Neural cell (in vitro differentiated cells): ENCODE measurements around the gene ASIC4.

Source experiments
- EP300 ChIP-seq: fragments of 450-650 bp; conservative IDR thresholded peaks from 2 replicates; pipeline ENCODE4 v1.6.1; 2014; ENCODE audit warnings: antibody characterized with exemption, mild to moderate bottlenecking, moderate library complexity; ENCODE audit not compliant: poor library complexity, severe bottlenecking
- POLR2AphosphoS5 ChIP-seq: IDR thresholded peaks from 2 replicates; pipeline ENCODE4 v1.6.1; 2012
- RAD21 ChIP-seq: fragments of 450-650 bp; conservative IDR thresholded peaks from 2 replicates; pipeline ENCODE4 v1.6.1; 2014; ENCODE audit warnings: antibody characterized with exemption, mild to moderate bottlenecking, moderate library complexity
- TF ChIP-seq, protein P1 (sequence below): fragments of 450-650 bp; IDR thresholded peaks from 2 replicates; pipeline ENCODE4 v1.5.1; 2014; ENCODE audit warnings: antibody characterized with exemption, mild to moderate bottlenecking, moderate library complexity; ENCODE audit not compliant: poor library complexity, severe bottlenecking

DNA sequence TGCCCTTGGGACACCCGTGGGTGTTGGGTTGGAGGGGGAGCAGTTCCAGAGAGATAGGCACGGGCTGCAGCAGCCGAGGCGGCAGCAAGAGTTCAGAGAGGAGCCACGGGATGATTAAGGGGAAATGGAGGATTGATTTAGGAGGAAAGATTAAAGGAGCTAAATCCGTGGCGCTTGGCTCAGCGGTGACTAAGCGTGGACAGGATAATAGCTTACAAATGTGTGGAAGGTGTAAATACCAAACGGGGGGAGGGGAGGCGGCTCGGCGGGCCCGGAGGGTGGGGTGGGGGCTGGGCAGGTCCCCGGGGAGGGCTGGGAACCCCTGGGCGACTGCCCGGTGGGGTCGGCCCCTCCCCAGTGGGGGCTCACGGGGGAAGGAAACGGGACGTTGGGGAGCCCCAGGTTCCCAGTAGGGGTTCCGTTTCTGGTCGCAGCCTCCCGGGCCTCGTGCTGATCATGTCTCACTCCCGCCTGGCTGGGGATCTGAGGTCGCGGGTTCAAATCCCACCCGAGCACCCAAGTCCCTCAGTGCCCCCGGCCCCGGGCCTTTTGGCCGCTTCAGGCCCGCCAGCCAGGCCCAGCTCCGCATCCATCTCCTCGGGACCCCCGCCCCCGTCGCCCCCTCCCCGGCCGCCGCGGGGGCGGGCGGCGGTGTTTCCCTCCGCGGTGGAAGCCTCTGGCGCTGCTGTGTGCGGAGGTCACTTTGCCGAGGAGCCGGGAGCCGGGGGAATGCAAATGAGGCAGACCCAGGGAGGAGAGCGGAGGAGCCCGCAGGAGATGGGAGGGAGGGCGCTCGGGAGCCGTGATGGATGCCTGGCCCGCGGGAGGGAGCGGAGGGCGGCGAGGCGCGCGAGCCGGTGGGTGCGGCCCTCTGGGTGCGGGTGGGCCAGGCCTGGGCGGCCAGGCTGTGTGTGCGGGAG lies 8.1 kb downstream of the ASIC4 start:
- TF ChIP-seq, protein P1, sequence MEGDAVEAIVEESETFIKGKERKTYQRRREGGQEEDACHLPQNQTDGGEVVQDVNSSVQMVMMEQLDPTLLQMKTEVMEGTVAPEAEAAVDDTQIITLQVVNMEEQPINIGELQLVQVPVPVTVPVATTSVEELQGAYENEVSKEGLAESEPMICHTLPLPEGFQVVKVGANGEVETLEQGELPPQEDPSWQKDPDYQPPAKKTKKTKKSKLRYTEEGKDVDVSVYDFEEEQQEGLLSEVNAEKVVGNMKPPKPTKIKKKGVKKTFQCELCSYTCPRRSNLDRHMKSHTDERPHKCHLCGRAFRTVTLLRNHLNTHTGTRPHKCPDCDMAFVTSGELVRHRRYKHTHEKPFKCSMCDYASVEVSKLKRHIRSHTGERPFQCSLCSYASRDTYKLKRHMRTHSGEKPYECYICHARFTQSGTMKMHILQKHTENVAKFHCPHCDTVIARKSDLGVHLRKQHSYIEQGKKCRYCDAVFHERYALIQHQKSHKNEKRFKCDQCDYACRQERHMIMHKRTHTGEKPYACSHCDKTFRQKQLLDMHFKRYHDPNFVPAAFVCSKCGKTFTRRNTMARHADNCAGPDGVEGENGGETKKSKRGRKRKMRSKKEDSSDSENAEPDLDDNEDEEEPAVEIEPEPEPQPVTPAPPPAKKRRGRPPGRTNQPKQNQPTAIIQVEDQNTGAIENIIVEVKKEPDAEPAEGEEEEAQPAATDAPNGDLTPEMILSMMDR: no peak
- TF ChIP-seq RAD21 (no peak), EP300 (no peak), POLR2AphosphoS5 (no peak)
